ENCODE data around the gene ARL2. TPM values are rescaled to one million over a fixed set of nuclear protein-coding genes. Genes with fewer than 3 reads are reported as not detected.

Gene ARL2
- total RNA-seq, 1 experiment from 2014 or later, result 107 TPM

- POLR2A ChIA-PET (ENCODE audit: unreplicated experiment), result no interaction called here
- DNase-seq (no peak), ATAC-seq (no peak)
- Histone ChIP-seq H3K79me2 (ENCODE audit: low read length) (no peaks in the 10 kb centered on the region), H2AFZ (ENCODE audit: low read length) (no peak overlapping the region), H3K9ac (ENCODE audit: low read length) (no peak overlapping the region), H3K4me1 (ENCODE audit: insufficient read depth, low read length) (peaks cover 10% of the 10 kb centered on the region), H3K36me3 (ENCODE audit: low read depth, low read length) (no peaks in the 10 kb centered on the region; the same call in 1 of the 2 replicates), H3K4me3 (ENCODE audit: low read length) (no peak overlapping the region), H3K27me3 (ENCODE audit: low read length) (no peaks in the 10 kb centered on the region), H4K20me1 (ENCODE audit: low read length) (no peaks in the 10 kb centered on the region), H3K9me3 (ENCODE audit: low read length) (no peaks in the 10 kb centered on the region), H3F3A (ENCODE audit: low read length, unreplicated experiment) (no peaks in the 10 kb centered on the region), H3K9me2 (replicated peaks; ENCODE audit: low read length) (no peaks in the 10 kb centered on the region), H3K4me2 (ENCODE audit: low read length) (no peak overlapping the region), H3K27ac (ENCODE audit: low read length) (no peak overlapping the region)
- CTCF ChIA-PET, result no interaction called here
- TF ChIP-seq EZH2 (IDR thresholded peaks at IDR 0.05; ENCODE audit: low read length, unreplicated experiment), result no peak
- no peak for TF ChIP-seq EZH2phosphoT487 (IDR thresholded peaks at IDR 0.05; ENCODE audit: borderline replicate concordance, low read length)
- intact Hi-C loops (cut with micrococcal nuclease), result no loop called here
- BruUV-seq (replicated peaks), result no TSS peak
These were observed 18.3 kb downstream of the ARL2 start for GRCh38 chr11:65032216-65032615.

GRCh38 chr11:65034423-65034822 is 20.5 kb downstream of the ARL2 start:
- Histone ChIP-seq H3K9me2 (replicated peaks; ENCODE audit: low read length) (no peaks in the 10 kb centered on the region), H3K27ac (ENCODE audit: low read length) (no peak overlapping the region), H3K36me3 (ENCODE audit: low read depth, low read length) (no peaks in the 10 kb centered on the region; the same call in 1 of the 2 replicates), H3K9ac (ENCODE audit: low read length) (no peak overlapping the region), H3K79me2 (ENCODE audit: low read length) (no peaks in the 10 kb centered on the region), H3K4me3 (ENCODE audit: low read length) (no peak overlapping the region), H3K4me1 (ENCODE audit: insufficient read depth, low read length) (no peaks in the 10 kb centered on the region), H4K20me1 (ENCODE audit: low read length) (no peaks in the 10 kb centered on the region), H3K9me3 (ENCODE audit: low read length) (no peaks in the 10 kb centered on the region), H2AFZ (ENCODE audit: low read length) (no peak overlapping the region), H3K27me3 (ENCODE audit: low read length) (no peaks in the 10 kb centered on the region), H3K4me2 (ENCODE audit: low read length) (no peak overlapping the region), H3F3A (ENCODE audit: low read length, unreplicated experiment) (no peaks in the 10 kb centered on the region)
- ChIA-PET POLR2A (ENCODE audit: unreplicated experiment) (no interaction called here), CTCF (no interaction called here)
- no peak for DNase-seq
- intact Hi-C loops (cut with micrococcal nuclease), result no loop called here
- TF ChIP-seq EZH2 (IDR thresholded peaks at IDR 0.05; ENCODE audit: low read length, unreplicated experiment), result no peak
- no peak for TF ChIP-seq CTCF (conservative IDR thresholded peaks at IDR 0.05; ENCODE audit: low read depth, low read length)
- TF ChIP-seq EZH2phosphoT487 (IDR thresholded peaks at IDR 0.05; ENCODE audit: borderline replicate concordance, low read length), result no peak
- ATAC-seq, result no peak
- no TSS peak for BruUV-seq (replicated peaks)

- ChIA-PET POLR2A (ENCODE audit: unreplicated experiment) (no interaction called here), CTCF (no interaction called here)
- DNase-seq (no peak), ATAC-seq (no peak)
- H4K20me1 ChIP-seq (ENCODE audit: low read length), result no peaks in the 10 kb centered on the region
- no peak overlapping the region for H3K27ac ChIP-seq (ENCODE audit: low read length)
- peaks cover 10% of the 10 kb centered on the region; the same call in 1 of the 2 replicates for H3K4me1 ChIP-seq (ENCODE audit: insufficient read depth, low read length)
- no peaks in the 10 kb centered on the region for H3K79me2 ChIP-seq (ENCODE audit: low read length)
- no peak overlapping the region for H3K4me2 ChIP-seq (ENCODE audit: low read length)
- TF ChIP-seq CTCF (conservative IDR thresholded peaks at IDR 0.05; ENCODE audit: low read depth, low read length) (no peak), EZH2 (IDR thresholded peaks at IDR 0.05; ENCODE audit: low read length, unreplicated experiment) (no peak)
- no peaks in the 10 kb centered on the region; the same call in 1 of the 2 replicates for H3K36me3 ChIP-seq (ENCODE audit: low read depth, low read length)
- no TSS peak for BruUV-seq (replicated peaks)
- H3K27me3 ChIP-seq (ENCODE audit: low read length), result no peaks in the 10 kb centered on the region
- H3K9me2 ChIP-seq (replicated peaks; ENCODE audit: low read length), result no peaks in the 10 kb centered on the region
- no peak overlapping the region for H2AFZ ChIP-seq (ENCODE audit: low read length)
- peaks cover 3% of the 10 kb centered on the region for H3F3A ChIP-seq (ENCODE audit: low read length, unreplicated experiment)
- intact Hi-C loops (cut with micrococcal nuclease), result no loop called here
- no peak overlapping the region for H3K9ac ChIP-seq (ENCODE audit: low read length)
- no peaks in the 10 kb centered on the region for H3K9me3 ChIP-seq (ENCODE audit: low read length)
- no peak overlapping the region for H3K4me3 ChIP-seq (ENCODE audit: low read length)
These were observed 21.6 kb downstream of the ARL2 start for GRCh38 chr11:65035579-65035978.

Data from PC-3 (cell line).